BE2C (cell line): ENCODE results near the gene KRCC1.
"Not testable (repeated sequence)": the region's sequence is repeated elsewhere in the genome, so short reads cannot be mapped to it uniquely, and the experiment has no call there.

Experiments
- DNase-seq: peaks from one replicate; pipeline ENCODE4 v3.0.0-alpha.2; 2020
- H3K27me3 ChIP-seq: fragments of 250-450 bp; sonication (Bioruptor Pico); 2 replicates; pipeline ENCODE4 v1.5.1; 2020; ENCODE audit warnings: mild to moderate bottlenecking
- H3K36me3 ChIP-seq: fragments of 250-450 bp; sonication (Bioruptor Pico); 2 replicates; pipeline ENCODE4 v1.5.1; 2020; ENCODE audit warnings: mild to moderate bottlenecking
- H3K4me1 ChIP-seq: fragments of 250-450 bp; sonication (Bioruptor Pico); 2 replicates; pipeline ENCODE4 v1.5.1; 2020
- H3K4me3 ChIP-seq: 2 replicates; pipeline ENCODE4 v1.5.1; 2011; ENCODE audit warnings: low read depth, low read length
- H3K9me3 ChIP-seq: fragments of 250-450 bp; sonication (Bioruptor Pico); 2 replicates; pipeline ENCODE4 v1.5.1; 2020
- TF ChIP-seq, protein P1 (sequence below): IDR thresholded peaks from 2 replicates; pipeline ENCODE4 v1.5.1; 2012; ENCODE audit warnings: mild to moderate bottlenecking, low read depth, low read length

KRCC1 gene

GRCh38 chr2:88003074-88003755, 52.4 kb downstream of the KRCC1 start:
- no peaks in the 10 kb centered on the region for H3K4me1 ChIP-seq
- H3K27me3 ChIP-seq: no peaks in the 10 kb centered on the region
- no peaks in the 10 kb centered on the region for H3K9me3 ChIP-seq
- TF ChIP-seq, protein P1, sequence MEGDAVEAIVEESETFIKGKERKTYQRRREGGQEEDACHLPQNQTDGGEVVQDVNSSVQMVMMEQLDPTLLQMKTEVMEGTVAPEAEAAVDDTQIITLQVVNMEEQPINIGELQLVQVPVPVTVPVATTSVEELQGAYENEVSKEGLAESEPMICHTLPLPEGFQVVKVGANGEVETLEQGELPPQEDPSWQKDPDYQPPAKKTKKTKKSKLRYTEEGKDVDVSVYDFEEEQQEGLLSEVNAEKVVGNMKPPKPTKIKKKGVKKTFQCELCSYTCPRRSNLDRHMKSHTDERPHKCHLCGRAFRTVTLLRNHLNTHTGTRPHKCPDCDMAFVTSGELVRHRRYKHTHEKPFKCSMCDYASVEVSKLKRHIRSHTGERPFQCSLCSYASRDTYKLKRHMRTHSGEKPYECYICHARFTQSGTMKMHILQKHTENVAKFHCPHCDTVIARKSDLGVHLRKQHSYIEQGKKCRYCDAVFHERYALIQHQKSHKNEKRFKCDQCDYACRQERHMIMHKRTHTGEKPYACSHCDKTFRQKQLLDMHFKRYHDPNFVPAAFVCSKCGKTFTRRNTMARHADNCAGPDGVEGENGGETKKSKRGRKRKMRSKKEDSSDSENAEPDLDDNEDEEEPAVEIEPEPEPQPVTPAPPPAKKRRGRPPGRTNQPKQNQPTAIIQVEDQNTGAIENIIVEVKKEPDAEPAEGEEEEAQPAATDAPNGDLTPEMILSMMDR: no peak
- H3K36me3 ChIP-seq: no peaks in the 10 kb centered on the region
- DNase-seq: no peak
- H3K4me3 ChIP-seq: no peak overlapping the region

- Histone ChIP-seq H3K36me3 (no peaks in the 10 kb centered on the region), H3K27me3 (no peaks in the 10 kb centered on the region), H3K4me3 (no peak overlapping the region), H3K4me1 (no peaks in the 10 kb centered on the region), H3K9me3 (no peaks in the 10 kb centered on the region)
- no peak for DNase-seq
- TF ChIP-seq, protein P1: no peak
Observed at GRCh38 chr2:88002359-88002707, 53.2 kb downstream of the KRCC1 start.

GRCh38 chr2:88000474-88000873, 55.1 kb downstream of the KRCC1 start:
- not testable (repeated sequence) for H3K9me3 ChIP-seq, DNase-seq, H3K4me3 ChIP-seq, H3K36me3 ChIP-seq, H3K4me1 ChIP-seq, H3K27me3 ChIP-seq

DNA sequence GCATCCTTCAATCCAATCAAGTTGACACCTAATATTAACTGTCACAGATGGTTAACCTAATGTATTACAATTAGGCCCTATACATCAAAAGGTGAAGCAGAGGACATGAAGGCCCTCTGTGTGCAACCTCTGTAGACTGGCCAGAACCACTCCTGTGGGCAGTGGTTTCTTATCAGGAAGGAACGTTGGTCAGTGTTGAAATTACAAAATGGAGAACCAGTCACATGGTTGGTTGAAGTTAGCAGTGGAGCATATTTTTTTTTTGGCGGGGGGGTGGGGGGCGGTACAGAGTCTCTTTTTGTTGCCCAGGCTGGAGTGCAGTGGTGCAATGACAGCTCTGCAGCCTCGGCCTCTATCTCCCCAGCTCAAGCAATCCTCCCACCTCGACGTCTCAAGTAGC, 59.0 kb downstream of the KRCC1 start:
- Histone ChIP-seq H3K4me3 (no peak overlapping the region), H3K27me3 (no peaks in the 10 kb centered on the region), H3K36me3 (no peaks in the 10 kb centered on the region), H3K9me3 (no peaks in the 10 kb centered on the region), H3K4me1 (no peaks in the 10 kb centered on the region)
- TF ChIP-seq, protein P1: no peak
- DNase-seq: no peak

DNA sequence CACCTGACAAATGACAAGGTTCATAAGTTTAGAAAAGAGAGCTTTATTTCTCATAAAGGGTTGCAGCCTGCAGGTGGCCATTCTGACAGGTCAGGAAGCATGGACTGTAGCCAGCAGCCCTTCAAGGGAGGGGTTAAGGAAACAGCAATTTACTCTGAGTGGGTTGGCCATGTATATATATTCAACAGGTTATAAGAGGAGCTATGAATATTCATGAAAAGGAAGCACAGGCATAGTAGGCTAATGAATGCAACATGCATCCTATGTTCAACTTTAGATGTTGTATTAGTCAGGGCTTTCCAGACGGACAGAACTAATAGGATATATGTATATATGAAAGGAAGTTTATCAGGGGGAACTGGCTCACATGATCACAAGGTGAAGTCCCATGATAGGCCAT, 59.8 kb downstream of the KRCC1 start:
- Histone ChIP-seq H3K4me3 (no peak overlapping the region), H3K4me1 (no peaks in the 10 kb centered on the region), H3K36me3 (no peaks in the 10 kb centered on the region), H3K27me3 (no peaks in the 10 kb centered on the region), H3K9me3 (no peaks in the 10 kb centered on the region)
- no peak for DNase-seq
- TF ChIP-seq, protein P1: no peak

GRCh38 chr2:87994304-87994850, 61.2 kb downstream of the KRCC1 start:
- H3K9me3 ChIP-seq, H3K4me3 ChIP-seq, H3K4me1 ChIP-seq, DNase-seq, H3K27me3 ChIP-seq, H3K36me3 ChIP-seq: not testable (repeated sequence)

GRCh38 chr2:87992569-87992968, 63.0 kb downstream of the KRCC1 start:
- H3K4me1 ChIP-seq, H3K4me3 ChIP-seq, H3K9me3 ChIP-seq, DNase-seq, H3K36me3 ChIP-seq, H3K27me3 ChIP-seq: not testable (repeated sequence)

GRCh38 chr2:87987473-87987872, 68.1 kb downstream of the KRCC1 start:
- not testable (repeated sequence) for H3K27me3 ChIP-seq, H3K36me3 ChIP-seq, H3K4me3 ChIP-seq, H3K4me1 ChIP-seq, H3K9me3 ChIP-seq, DNase-seq

GRCh38 chr2:87985902-87986301, 69.7 kb downstream of the KRCC1 start:
- not testable (repeated sequence) for H3K4me1 ChIP-seq, H3K36me3 ChIP-seq, H3K9me3 ChIP-seq, H3K4me3 ChIP-seq, DNase-seq, H3K27me3 ChIP-seq

GRCh38 chr2:87981182-87981581, 74.4 kb downstream of the KRCC1 start:
- H3K9me3 ChIP-seq, DNase-seq, H3K27me3 ChIP-seq, H3K4me3 ChIP-seq, H3K36me3 ChIP-seq, H3K4me1 ChIP-seq: not testable (repeated sequence)
